HepG2 (cell line): Measurements from ENCODE around the gene SEPHS1.

Experiments
- ARID3A ChIP-seq: IDR thresholded peaks from 2 replicates; pipeline ENCODE4 v1.6.1; 2012; ENCODE audit warnings: low read depth, low read length, improper control_type of control experiment
- NCOA1 ChIP-seq: sonication (generic); formaldehyde crosslinking; IDR thresholded peaks from 2 replicates; pipeline ENCODE4 v1.9.0; 2021; ENCODE audit warnings: missing genetic modification reagents
- PTBP1 ChIP-seq: fragments of 200-400 bp; formaldehyde crosslinking; IDR thresholded peaks from 2 replicates; pipeline ENCODE4 v1.6.1; 2018; ENCODE audit warnings: low read length, low read depth; ENCODE audit not compliant: poor library complexity, severe bottlenecking
- RFX5 ChIP-seq: IDR thresholded peaks from 2 replicates; pipeline ENCODE4 v1.6.1; 2011; ENCODE audit warnings: low read depth, low read length, improper control_type of control experiment
- SYNCRIP ChIP-seq: fragments of 200-400 bp; formaldehyde crosslinking; IDR thresholded peaks from 2 replicates; pipeline ENCODE4 v1.6.1; 2018; ENCODE audit warnings: mild to moderate bottlenecking, low read depth, low read length; ENCODE audit not compliant: insufficient read depth
- TCF7L2 ChIP-seq: IDR thresholded peaks from 2 replicates; pipeline ENCODE4 v1.6.1; 2011; ENCODE audit warnings: mild to moderate bottlenecking, low read depth, low read length, moderate library complexity

DNA sequence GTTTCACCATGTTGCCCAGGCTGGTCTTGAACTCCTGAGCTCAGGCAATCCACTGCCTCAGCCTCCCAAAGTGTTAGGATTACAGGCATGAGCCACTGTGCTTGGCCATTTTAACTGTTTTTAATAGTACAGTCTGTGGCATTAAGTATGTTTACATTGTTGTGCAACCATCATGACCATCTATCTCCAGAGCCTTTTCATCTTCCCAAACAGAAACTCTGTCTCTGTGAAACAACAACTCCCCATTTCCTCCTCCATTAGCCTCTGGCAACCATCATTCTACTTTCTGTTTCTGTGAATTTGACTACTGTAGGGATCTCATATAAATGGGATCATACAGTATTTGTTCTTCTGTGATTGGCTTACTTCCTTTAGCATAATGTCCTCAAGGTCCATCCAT is 48.3 kb upstream of the SEPHS1 start:
- TF ChIP-seq RFX5 (no peak), TCF7L2 (no peak), SYNCRIP (no peak), ARID3A (0 out of 2 replicates have a peak, but pooled peaks have one; percentile 28), NCOA1 (CRISPR knock-in tag) (no peak), PTBP1 (no peak)
